ENCODE data around the gene COL9A2.

The COL9A2 gene

DNA sequence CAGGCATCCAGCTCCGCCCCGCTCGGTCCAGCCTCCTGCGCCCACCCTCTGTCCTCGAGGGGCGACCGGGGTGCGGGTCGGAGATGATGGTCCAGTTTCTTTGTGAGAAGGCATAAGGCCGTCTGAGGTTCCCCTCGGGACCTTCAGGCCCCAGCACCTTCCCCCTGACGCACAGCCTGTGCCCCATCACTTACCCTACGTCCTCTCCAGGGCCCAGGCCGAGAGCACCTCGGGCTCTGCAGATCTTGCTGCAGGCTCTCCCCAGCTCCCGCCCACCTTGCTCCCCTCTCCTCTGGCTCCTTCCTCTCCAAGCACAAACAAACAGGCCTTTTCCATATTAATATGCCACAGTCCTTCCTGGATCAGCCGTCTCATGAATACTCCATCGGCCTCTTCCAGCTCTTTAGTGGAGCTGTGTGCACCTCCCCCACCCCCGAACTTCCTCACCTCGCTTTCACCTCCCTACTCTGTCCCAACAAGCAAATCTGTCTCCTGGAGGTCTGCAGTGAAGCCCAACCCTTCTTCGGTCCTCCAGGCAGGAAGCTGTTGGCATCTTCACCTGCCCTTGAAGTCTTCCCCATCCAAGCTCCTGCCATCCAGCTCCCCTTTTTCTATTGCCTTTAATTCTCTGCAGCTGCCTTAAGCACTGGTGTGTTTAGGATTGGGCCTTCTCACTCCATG lies 448 bp upstream of the COL9A2 start:
- no peak for FAIRE-seq

DNA sequence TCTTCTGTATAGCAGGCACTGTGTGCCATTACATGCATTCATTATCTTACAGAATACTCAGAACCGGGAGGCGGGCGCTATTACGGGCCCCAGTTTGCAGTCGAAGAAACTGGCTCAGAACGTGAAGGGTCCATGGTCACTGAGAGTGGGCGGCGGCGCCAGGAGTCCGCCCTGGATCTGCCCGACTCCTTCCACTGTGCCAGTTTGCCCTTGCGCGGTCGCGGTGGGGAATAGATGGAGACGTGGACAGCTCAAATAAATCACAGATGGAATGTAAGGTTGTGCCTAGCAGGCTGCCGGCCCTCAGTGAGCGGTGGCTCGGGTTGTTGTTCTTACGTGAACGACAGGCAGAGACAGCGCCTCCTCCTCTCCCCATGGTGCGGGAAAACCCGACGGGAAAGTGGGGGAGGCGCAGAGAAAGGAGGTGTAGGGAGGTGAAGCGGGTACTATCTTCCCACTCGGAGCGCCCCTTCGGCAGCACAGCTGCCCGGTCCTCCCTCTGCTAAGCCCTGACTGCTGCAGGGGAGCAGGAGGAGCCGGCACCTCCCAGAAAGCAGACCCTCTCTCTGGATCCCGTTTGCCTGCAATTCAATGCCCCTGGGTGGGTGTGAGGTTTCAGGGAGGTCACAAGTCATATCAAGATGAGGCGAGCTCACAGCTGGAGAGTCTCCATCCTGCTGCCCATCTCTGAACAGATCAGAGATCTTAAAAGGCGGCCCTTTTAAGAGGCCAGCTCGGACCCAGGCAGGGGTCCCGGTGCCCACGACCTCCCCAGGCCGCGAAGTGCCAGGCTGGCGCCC lies 1.1 kb downstream of the COL9A2 start:
- FAIRE-seq: no peak

DNA sequence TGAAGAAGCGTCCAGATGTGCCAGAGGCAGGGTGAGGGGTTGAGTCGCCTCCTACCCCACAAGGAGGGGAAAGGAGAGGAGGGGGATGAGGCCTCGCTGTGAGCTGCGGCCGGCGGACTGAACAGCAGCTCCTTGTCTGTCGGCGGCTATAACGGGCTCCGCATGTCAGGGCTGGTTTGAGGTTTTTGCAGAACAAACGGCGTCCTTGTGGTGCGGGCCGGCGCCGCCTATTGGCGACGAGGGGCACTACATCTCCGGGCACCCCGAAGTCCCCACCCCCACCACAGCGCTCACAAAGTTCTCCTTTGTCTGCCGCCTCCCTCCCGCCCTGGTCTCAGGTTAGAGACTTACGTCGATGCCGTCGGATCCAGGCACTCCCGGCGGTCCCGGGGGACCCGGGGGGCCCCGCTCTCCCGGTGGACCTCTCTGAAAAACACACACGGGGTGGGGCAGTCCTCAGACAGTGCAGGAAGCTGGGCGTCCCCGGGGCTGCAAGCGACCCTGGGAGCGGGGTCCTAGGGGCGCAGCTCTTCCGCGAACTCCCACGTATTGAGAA lies 1.8 kb downstream of the COL9A2 start:
- FAIRE-seq: no peak

DNA sequence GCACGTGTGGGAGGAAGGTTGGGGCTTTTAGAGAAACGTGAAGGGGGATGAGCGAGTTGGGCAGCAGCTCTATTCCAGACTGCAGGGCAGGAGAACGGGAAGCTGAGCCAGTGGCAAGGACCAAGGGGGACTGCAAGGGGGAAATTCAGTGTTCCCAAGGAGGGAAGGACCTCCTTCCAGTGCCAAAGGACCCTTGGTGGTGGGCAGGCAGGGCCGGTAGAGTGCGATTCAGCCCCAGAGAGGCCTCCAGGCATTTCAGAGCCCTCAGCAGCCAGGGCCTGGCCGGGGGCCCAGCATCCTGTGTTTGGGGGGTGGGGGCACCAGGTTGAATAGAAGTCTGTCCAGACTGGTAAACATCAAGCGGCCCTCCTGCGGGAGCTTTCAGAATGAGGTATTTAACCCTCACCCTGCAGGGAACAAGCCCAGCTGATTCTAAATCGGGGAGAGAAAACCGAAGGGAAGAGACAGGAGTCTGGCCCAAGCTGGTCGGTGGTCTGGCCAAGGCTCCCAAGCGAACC lies 2.3 kb downstream of the COL9A2 start:
- FAIRE-seq: no peak

DNA sequence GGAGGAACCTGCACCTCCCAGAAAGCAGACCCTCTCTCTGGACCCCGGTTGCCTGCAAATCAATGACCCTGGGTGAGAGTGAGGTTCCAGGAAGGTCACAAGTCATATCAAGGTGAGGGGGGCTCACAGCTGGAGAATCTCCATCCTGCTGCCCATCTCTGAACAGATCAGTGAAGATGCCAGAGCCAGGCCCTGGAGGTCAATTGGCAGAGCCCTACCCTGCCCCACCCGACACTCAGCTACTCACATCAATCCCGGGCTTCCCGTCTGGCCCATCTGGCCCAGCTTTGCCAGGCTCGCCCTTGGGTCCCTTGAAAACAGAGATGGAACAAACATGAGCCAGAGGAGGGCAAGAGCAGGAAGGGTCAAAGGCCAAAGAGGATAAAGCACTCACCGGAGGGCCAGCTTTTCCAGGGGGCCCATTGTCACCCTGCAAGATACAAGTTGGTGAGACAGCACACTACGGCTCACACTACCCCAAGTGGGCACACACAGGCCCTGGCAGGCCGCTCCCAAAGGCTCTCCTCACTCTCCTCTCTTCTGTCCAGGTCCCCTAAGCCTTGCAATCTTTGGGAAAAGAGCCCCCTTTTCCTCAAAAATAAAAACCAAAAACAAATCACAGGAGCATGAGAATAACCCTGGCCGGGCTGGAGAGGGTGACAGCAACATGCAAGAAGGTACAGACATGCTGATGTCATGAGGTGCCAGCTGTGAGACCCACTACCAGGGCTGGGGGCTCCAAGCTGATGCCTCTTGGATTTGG lies 2.9 kb downstream of the COL9A2 start:
- no peak for FAIRE-seq

DNA sequence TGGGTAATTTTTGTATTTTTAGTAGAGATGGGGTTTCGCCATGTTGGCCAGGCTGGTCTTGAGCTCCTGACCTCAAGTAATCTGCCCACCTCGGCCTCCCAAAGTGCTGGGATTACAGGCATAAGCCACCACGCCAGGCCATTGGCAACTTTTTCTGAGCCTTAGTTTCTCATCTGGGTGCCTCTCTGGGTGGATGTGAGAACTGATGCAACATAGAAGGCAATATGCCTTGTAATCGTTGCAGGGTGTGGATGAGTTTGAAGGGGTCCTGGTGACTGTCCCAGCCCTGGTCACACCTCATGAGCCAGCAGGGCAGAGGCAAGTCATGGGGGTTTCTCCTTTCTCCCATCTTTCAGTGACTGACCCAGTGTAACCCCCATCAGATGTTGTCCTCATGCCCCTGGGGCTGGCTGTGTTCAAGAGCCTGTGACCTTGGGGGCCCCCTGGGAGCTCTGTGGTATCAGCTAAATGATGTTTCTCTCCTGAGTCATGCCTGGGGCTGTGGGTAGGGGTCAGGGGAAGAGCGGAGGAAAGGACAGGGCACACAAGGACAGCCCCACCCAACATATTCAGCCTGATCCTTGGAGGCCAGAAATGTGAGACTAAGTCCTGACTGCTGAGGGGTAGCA lies 3.6 kb downstream of the COL9A2 start:
- FAIRE-seq: no peak

DNA sequence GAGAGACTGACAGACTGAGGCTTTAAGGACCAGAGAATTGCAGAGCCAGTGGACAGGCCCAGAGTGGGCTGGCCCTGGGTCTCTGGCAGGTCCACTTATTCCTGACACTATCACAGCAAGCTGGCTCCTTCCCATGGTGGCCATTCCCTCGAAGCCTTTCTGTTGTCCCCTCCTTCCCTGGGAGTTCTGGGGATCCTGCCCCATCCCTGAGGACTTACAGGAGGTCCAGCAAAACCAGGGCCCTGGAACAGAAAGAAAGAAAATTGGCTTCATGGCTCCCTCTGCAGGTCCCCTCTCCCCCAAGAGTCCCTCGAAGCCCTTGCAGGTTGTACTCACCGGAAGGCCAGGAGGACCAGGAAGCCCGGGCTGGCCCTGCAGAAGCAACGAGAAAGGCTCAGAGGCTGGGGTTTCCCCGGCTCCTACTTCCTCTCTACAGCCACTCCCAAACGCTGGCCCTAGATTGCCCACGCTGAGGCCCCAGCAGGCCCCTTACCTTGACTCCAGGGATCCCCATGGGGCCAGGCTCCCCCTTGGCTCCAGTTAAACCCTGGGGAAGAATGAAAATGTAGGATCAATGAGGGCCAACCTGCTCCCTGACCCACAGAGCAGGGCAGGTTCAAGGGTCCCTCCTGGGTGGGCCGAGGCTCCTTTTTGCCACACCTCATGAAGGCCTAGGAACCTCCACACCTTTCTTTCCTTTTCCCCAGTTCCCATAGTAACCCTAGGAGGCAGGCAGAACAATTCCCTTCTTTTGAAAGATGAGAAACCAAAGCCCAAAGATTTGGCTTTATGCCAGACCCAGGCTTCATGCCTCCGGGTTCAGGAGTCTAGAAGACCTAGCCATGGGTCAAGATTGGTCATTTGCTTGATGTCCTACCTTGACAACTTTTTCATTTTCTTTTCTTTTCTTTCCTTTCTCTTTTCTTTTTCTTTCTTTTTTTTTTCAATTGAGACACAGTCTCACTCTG lies 4.6 kb downstream of the COL9A2 start:
- no peak for FAIRE-seq

DNA sequence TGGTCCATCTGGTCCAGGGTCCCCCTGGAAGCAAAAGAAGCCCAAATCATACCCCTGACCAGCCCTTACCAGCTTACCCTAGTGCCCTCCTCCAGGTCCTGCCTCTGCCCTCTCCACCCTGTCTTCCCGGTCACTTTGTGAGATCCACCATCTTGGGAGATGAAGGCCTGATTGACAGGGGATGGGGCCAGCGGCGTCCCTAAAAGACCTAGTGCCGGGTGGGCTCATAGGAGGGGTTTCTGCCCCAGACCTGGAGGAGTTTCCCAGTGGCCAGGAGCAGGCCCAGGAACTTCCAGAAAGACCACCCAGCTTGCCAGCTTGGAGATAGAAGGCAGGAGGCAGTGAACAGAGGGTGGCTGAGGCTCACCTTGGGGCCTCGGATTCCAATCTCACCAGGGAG lies 5.4 kb downstream of the COL9A2 start:
- FAIRE-seq: no peak

DNA sequence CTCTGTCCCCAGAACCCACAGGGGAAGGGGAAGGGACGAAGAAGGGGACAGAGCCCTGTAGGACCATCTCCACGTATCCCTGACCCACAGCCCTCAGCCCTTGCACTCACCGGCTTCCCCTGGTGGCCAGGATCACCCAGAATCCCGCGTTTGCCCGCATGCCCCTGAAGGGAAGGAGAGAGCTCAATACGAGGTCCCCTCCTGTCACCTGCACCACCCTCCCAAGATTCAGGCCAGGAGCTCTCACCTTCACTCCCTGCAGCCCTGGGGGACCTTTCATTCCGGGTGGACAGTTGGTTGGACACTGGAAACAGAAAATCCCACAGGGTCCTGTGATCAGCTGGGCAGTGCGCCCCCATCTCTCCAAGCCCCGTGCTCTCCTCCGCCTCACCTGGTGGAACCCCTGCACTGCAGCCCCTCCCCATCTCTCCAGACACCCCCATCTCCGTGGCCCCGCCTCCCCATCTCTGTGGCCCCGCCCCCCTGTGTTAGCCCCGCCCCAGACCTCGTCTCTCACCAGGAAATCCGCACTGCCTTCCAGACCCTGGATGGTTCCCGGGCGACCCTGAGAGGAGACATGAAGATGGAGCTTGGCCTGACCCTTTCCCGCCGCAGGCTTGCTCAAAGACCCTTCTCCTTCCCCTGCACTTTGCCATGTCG lies 6.0 kb downstream of the COL9A2 start:
- no peak for FAIRE-seq

DNA sequence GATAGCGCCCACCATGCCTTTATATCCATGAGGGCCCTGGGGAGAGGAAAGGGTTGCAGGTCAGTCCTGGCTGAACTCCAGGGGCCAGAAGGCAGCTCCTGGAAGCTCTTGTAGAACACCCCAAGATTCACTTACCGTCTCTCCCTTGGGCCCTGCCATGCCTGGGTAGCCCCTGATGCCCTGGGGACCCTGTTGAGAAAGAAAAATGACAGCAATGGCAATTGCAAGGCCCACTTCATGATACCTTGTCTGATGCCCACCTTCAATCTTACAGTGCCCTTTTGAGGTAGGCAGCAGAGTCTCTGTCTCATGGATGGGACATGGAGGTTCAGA lies 7.0 kb downstream of the COL9A2 start:
- no peak for FAIRE-seq

DNA sequence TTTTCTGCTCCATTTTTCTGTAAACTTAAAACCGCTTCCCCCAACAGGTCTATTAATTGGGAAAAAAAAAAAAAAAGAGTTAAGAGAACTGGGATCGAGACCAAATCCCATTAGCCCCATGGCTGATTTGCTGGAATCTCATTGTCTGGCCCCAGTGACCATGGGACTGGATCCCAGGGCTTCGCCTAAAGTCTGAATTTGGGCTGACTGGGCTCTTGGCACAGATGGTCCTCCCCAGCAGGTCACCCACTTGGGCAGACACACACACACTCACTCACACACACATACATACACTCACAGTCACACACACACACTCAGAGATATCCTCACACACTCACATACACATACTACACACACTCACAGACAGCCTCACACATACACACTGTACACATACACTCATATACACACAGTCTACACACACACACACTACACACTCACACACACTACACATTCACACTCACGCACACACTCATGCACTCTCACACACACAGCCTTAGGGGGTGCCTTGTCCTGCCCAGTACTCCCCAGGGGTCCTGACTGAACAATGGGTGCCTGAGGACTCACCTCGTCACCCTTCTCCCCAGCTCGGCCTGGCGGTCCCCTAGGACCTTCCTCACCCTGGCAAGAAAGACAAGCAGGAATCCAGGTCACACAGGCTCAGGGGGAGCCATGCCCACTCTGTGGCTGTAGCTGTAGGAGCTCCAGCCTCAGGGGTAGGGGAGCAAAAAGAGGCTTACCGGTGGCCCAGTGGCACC lies 7.5 kb downstream of the COL9A2 start:
- FAIRE-seq: no peak

DNA sequence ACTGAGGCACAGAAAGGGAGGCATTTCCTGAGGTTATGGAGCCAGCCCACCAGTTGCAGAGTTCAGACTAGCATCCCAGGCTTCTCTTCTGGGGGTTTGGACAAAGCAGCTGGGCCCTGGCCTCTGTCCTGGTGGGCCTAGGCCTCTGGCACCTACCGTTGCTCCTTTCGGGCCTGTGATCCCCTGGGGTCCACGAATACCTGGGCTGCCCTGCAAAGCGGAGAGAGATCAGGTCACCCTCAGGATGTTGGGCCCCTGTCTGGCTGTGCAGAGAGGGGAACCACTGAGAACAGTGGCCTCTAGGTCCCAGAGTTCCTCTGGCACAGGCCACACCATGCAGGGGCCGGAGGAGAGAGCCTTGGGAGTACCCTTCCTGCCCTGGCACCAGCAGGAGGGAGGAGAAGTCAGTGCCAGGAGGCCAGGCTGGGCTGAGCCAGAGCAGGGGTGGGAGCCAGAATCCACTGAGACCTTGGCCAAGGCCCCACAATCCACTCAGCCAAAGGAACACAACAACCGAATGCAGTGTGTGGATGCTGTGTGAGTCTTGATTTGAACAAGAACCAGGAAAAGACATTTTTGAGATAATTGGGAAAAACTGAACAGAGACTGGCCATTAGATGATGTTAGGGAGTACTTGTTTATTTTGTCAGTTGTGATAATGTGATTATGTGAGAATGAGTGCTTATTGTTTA lies 8.9 kb downstream of the COL9A2 start:
- no peak for FAIRE-seq

DNA sequence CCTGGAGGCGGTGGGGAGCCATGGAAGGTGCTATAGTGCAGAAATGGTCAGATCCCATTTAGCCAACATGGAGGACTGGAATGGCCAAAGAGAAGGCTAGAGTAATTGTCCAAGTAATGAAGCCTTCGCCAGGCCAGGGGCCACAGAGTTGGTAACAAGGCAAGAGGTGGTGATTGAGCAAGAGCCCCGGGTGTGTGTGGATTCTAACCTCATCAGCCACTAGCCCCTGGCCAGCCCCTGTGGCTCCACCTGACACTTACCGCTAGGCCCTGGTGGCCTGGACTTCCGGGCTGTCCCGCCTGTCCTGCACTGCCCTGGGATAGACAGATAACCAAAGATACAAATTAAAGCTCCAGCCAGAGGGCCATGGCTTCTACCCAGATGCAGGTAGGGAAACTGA lies 9.9 kb downstream of the COL9A2 start:
- FAIRE-seq: no peak

DNA sequence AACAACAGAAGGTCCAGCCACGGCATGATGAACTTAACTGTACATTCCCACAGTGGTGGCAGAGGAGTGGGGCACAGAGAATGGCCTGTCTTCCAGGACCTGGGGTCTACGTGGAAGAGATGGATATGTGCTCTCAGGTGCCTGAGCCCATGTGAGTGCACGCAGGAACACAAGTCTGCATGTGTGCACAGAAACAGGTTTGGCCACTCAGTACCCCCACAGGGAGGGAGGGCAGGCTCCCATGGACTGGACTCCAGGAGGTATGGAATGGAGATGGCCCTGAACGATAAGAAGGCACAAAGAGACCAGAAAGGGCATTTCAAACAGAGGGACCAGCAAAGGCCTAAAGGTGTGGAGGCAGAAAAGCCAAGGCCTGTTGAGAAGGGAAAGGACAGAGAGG lies 10.8 kb downstream of the COL9A2 start:
- no peak for FAIRE-seq

DNA sequence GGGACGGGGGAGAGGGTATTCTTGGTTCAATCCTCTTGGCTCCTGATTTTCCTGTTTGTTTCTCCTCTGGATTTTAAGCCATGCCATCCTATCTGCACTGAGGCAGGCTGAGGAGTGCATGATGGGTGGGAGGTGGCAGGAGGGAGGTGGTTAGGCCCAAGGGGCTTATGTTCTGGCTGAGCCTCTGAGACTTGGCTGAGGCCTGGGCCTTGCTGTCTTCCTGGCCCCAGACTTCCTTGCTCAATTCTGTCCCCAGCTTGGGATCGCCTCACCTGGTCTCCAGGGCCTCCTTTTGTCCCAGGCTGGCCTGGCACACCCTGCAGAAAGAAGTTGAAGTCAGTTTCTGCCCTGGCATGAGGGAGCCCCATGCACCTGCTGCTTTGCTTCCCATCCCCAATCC lies 11.2 kb downstream of the COL9A2 start:
- no peak for FAIRE-seq

DNA sequence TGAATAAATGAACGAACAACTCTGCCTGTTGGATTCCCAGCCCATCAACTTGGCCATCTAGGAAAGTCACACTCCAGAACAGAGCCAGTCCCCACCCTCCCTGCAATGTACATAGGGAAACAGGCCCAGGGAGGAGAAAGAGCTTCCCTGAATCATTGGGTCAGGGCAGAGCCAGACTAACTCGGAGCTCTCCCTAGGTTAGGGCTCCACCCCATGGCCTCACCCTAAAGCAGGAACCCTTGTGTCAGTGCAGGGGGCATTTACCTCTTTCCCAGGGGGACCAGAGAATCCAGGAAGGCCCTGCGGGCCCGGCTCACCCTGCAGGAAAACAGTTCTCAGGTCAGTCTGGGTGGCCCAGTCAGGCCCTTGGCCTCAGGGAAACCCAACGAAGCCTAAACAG lies 11.6 kb downstream of the COL9A2 start:
- no peak for FAIRE-seq

DNA sequence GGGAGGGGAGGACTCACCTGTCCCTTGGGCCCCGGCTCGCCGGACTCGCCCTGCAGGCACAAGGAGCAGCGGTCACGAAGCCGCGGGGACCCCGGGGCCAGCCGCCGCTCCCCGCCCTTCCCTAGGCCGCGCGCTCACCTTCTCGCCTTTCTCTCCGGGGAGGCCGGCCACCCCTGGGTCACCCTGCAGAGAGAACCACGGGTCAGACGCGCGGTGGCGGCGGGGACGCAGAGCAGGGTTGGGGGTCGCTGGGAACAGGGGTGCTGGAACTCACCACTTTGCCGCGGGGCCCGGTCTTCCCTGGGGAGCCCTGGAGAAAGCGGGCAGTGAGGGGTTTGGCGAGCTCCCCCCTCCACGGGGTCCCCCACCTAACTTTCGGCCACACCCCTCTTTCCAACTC lies 13.3 kb downstream of the COL9A2 start:
- no peak for FAIRE-seq

DNA sequence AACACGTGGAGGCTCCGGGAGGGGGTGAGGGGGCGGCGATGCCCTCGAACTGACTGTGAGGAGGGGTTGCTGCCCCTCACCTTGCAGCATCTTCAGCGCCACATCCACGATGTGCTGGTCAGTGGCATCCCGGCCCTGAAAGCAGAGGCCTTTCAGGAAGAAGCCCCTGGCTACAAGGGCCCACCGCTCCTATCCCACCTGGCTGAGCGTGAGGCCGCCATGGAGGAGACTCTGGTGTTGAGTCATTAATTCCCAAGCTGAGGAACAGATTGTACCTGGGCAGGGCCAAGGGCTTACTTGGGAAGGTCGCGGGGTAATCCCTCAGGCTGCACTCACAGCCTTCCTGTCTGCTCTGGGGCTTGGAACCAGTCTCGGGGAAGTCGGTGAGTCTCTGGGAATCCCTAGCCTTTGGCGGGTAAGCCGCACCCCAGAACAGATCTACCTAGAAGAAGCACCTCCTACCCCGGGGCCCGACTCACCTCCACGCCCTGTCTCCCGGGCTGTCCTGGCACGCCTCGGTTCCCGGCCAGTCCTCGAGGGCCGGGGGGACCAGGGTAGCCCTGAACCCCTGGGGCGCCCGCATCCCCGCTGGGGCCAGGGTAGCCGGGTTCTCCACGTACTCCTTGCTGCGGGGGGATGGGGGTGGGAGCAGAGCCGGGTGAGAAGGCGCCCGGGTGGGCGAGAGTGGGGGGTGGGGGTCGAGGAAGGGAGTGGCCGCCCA lies 13.9 kb downstream of the COL9A2 start:
- FAIRE-seq: no peak

DNA sequence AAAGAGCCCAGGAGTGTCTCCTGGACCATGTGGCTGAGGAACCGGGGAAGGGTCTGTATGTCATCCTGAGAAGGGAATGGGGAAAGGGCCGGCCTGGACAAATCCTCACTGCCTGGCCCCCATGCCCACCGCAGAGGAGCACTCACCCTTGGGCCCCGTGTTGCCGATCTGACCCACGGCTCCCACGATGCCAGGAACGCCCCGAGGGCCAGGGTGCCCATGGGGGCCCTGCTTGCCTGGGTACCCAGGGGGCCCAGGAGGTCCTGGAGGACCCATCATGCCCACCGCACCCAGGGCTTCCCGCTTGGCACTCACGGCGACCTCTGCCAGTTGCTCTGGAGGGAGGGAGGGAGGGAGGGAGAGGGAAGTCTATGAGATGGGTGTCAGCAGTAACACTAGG lies 14.6 kb downstream of the COL9A2 start:
- FAIRE-seq: no peak
